ENCODE results near the gene RNF169.

RNF169 gene

GRCh38 chr11:74786574-74786973, 37.9 kb downstream of the RNF169 start:
- H2BK120ac ChIP-seq (ENCODE audit: low read depth, low read length): no peak overlapping the region
- no peak overlapping the region for H3K4me2 ChIP-seq (ENCODE audit: insufficient read depth, low read length, poor library complexity, severe bottlenecking)
- no peak overlapping the region for H3K18ac ChIP-seq (ENCODE audit: low read length)
- H3K79me1 ChIP-seq (ENCODE audit: low read depth, low read length): peaks cover 2% of the 10 kb centered on the region
- no peak overlapping the region for H3K9ac ChIP-seq (ENCODE audit: low read depth, low read length, poor library complexity)
- no peak for DNase-seq (ENCODE audit: low spot score)
- no peak overlapping the region for H3K23ac ChIP-seq (ENCODE audit: low read depth, low read length, poor library complexity)
- no peak overlapping the region for H2BK5ac ChIP-seq (ENCODE audit: low read length)
- H2AK5ac ChIP-seq (ENCODE audit: low read depth, low read length): no peak overlapping the region
- no peak overlapping the region for H3K27ac ChIP-seq (replicated peaks; ENCODE audit: low read length)
- H3K27me3 ChIP-seq (ENCODE audit: control insufficient read depth in 3 of 3, insufficient read depth in 3 of 3, low read depth in 1 of 3, low read length in 3 of 3): no peaks in the 10 kb centered on the region
- no peak overlapping the region for H4K8ac ChIP-seq (ENCODE audit: low read depth, low read length)
- H3K14ac ChIP-seq (ENCODE audit: low read length): no peak overlapping the region
- H4K91ac ChIP-seq (ENCODE audit: low read depth, low read length, poor library complexity): no peak overlapping the region
- no peaks in the 10 kb centered on the region for H3K4me1 ChIP-seq (ENCODE audit: control insufficient read depth in 2 of 2, insufficient read depth in 1 of 2, low read depth in 1 of 2, low read length in 2 of 2)
- no peak overlapping the region for H2BK15ac ChIP-seq (ENCODE audit: low read length)
- peaks cover 10 to 27% of the 10 kb centered on the region in 2 donors for H3K36me3 ChIP-seq (replicated peaks in 1 of 2; ENCODE audit: control insufficient read depth in 2 of 2, insufficient read depth in 2 of 2, low read length in 2 of 2)
- H3K9me3 ChIP-seq (replicated peaks in 1 of 2; ENCODE audit: control insufficient read depth in 2 of 2, insufficient read depth in 1 of 2, low read depth in 1 of 2, low read length in 2 of 2): no peaks in the 10 kb centered on the region
- H2AFZ ChIP-seq (ENCODE audit: low read length): no peak overlapping the region
- no peak overlapping the region for H3K4me3 ChIP-seq (ENCODE audit: low read length in 2 of 2)
- no peak overlapping the region for H3K4ac ChIP-seq (ENCODE audit: low read length)
- H2BK12ac ChIP-seq (ENCODE audit: low read length): no peak overlapping the region

GRCh38 chr11:74791333-74792100, 42.9 kb downstream of the RNF169 start:
- Histone ChIP-seq H3K9ac (ENCODE audit: low read depth, low read length, poor library complexity) (peak overlapping the region; percentile 47), H3K4ac (ENCODE audit: low read length) (no peak overlapping the region), H3K4me2 (ENCODE audit: insufficient read depth, low read length, poor library complexity, severe bottlenecking) (no peak overlapping the region), H2BK12ac (ENCODE audit: low read length) (no peak overlapping the region), H4K8ac (ENCODE audit: low read depth, low read length) (no peak overlapping the region), H2AFZ (ENCODE audit: low read length) (no peak overlapping the region), H3K9me3 (replicated peaks in 1 of 2; ENCODE audit: control insufficient read depth in 2 of 2, insufficient read depth in 1 of 2, low read depth in 1 of 2, low read length in 2 of 2) (no peaks in the 10 kb centered on the region), H3K4me3 (ENCODE audit: low read length in 2 of 2) (no peak overlapping the region), H3K36me3 (replicated peaks in 1 of 2; ENCODE audit: control insufficient read depth in 2 of 2, insufficient read depth in 2 of 2, low read length in 2 of 2) (peaks cover 13 to 60% of the 10 kb centered on the region in 2 donors), H3K14ac (ENCODE audit: low read length) (no peak overlapping the region), H3K23ac (ENCODE audit: low read depth, low read length, poor library complexity) (no peak overlapping the region), H3K18ac (ENCODE audit: low read length) (no peak overlapping the region), H2BK5ac (ENCODE audit: low read length) (no peak overlapping the region), H2AK5ac (ENCODE audit: low read depth, low read length) (no peak overlapping the region), H3K27me3 (ENCODE audit: control insufficient read depth in 3 of 3, insufficient read depth in 3 of 3, low read depth in 1 of 3, low read length in 3 of 3) (no peaks in the 10 kb centered on the region), H3K27ac (replicated peaks; ENCODE audit: low read length) (no peak overlapping the region), H3K4me1 (ENCODE audit: control insufficient read depth in 2 of 2, insufficient read depth in 1 of 2, low read depth in 1 of 2, low read length in 2 of 2) (no peaks in the 10 kb centered on the region), H3K79me1 (ENCODE audit: low read depth, low read length) (peaks cover 2% of the 10 kb centered on the region), H2BK120ac (ENCODE audit: low read depth, low read length) (no peak overlapping the region), H4K91ac (ENCODE audit: low read depth, low read length, poor library complexity) (no peak overlapping the region), H2BK15ac (ENCODE audit: low read length) (no peak overlapping the region)
- no peak for DNase-seq (ENCODE audit: low spot score)
- no CpG with 5 or more reads among the region's 9 CpGs for WGBS, 2 donors (ENCODE audit: extremely low coverage in 2 of 2, insufficient read length in 2 of 2, insufficient replicate concordance in 1 of 2)

- H3K18ac ChIP-seq (ENCODE audit: low read length): no peak overlapping the region
- H3K4me2 ChIP-seq (ENCODE audit: insufficient read depth, low read length, poor library complexity, severe bottlenecking): no peak overlapping the region
- no peaks in the 10 kb centered on the region for H3K4me1 ChIP-seq (ENCODE audit: control insufficient read depth in 2 of 2, insufficient read depth in 1 of 2, low read depth in 1 of 2, low read length in 2 of 2)
- no peak overlapping the region for H4K91ac ChIP-seq (ENCODE audit: low read depth, low read length, poor library complexity)
- H3K9ac ChIP-seq (ENCODE audit: low read depth, low read length, poor library complexity): no peak overlapping the region
- no peaks in the 10 kb centered on the region for H3K9me3 ChIP-seq (replicated peaks in 1 of 2; ENCODE audit: control insufficient read depth in 2 of 2, insufficient read depth in 1 of 2, low read depth in 1 of 2, low read length in 2 of 2)
- no CpG with 5 or more reads among the region's 3 CpGs for WGBS, 2 donors (ENCODE audit: extremely low coverage in 2 of 2, insufficient read length in 2 of 2, insufficient replicate concordance in 1 of 2)
- no peak overlapping the region for H3K14ac ChIP-seq (ENCODE audit: low read length)
- no peak overlapping the region for H3K23ac ChIP-seq (ENCODE audit: low read depth, low read length, poor library complexity)
- no peak overlapping the region for H2BK5ac ChIP-seq (ENCODE audit: low read length)
- no peak overlapping the region for H2BK120ac ChIP-seq (ENCODE audit: low read depth, low read length)
- no peak overlapping the region for H3K4me3 ChIP-seq (ENCODE audit: low read length in 2 of 2)
- H2AK5ac ChIP-seq (ENCODE audit: low read depth, low read length): no peak overlapping the region
- no peaks in the 10 kb centered on the region for H3K79me1 ChIP-seq (ENCODE audit: low read depth, low read length)
- H2BK15ac ChIP-seq (ENCODE audit: low read length): no peak overlapping the region
- H3K27ac ChIP-seq (replicated peaks; ENCODE audit: low read length): no peak overlapping the region
- DNase-seq (ENCODE audit: low spot score): no peak
- H3K36me3 ChIP-seq (replicated peaks in 1 of 2; ENCODE audit: control insufficient read depth in 2 of 2, insufficient read depth in 2 of 2, low read length in 2 of 2): peaks cover 0 to 18% of the 10 kb centered on the region in 2 donors
- H3K27me3 ChIP-seq (ENCODE audit: control insufficient read depth in 3 of 3, insufficient read depth in 3 of 3, low read depth in 1 of 3, low read length in 3 of 3): no peaks in the 10 kb centered on the region
- H2BK12ac ChIP-seq (ENCODE audit: low read length): no peak overlapping the region
- no peak overlapping the region for H2AFZ ChIP-seq (ENCODE audit: low read length)
- no peak overlapping the region for H4K8ac ChIP-seq (ENCODE audit: low read depth, low read length)
- no peak overlapping the region for H3K4ac ChIP-seq (ENCODE audit: low read length)
These were observed 57.6 kb downstream of the RNF169 start for GRCh38 chr11:74806267-74806666.

GRCh38 chr11:74809801-74810200, 61.2 kb downstream of the RNF169 start:
- no peak overlapping the region for H2BK12ac ChIP-seq (ENCODE audit: low read length)
- no peak overlapping the region for H3K4me3 ChIP-seq (ENCODE audit: low read length in 2 of 2)
- no peak overlapping the region for H3K23ac ChIP-seq (ENCODE audit: low read depth, low read length, poor library complexity)
- no peak for DNase-seq (ENCODE audit: low spot score)
- no peaks in the 10 kb centered on the region for H3K9me3 ChIP-seq (replicated peaks in 1 of 2; ENCODE audit: control insufficient read depth in 2 of 2, insufficient read depth in 1 of 2, low read depth in 1 of 2, low read length in 2 of 2)
- no peak overlapping the region for H3K4ac ChIP-seq (ENCODE audit: low read length)
- H4K8ac ChIP-seq (ENCODE audit: low read depth, low read length): no peak overlapping the region
- H4K91ac ChIP-seq (ENCODE audit: low read depth, low read length, poor library complexity): no peak overlapping the region
- no peak overlapping the region for H2BK5ac ChIP-seq (ENCODE audit: low read length)
- no peak overlapping the region for H3K9ac ChIP-seq (ENCODE audit: low read depth, low read length, poor library complexity)
- no peak overlapping the region for H2BK15ac ChIP-seq (ENCODE audit: low read length)
- H2BK120ac ChIP-seq (ENCODE audit: low read depth, low read length): no peak overlapping the region
- H3K27me3 ChIP-seq (ENCODE audit: control insufficient read depth in 3 of 3, insufficient read depth in 3 of 3, low read depth in 1 of 3, low read length in 3 of 3): no peaks in the 10 kb centered on the region
- H2AK5ac ChIP-seq (ENCODE audit: low read depth, low read length): no peak overlapping the region
- H3K18ac ChIP-seq (ENCODE audit: low read length): no peak overlapping the region
- H3K79me1 ChIP-seq (ENCODE audit: low read depth, low read length): no peaks in the 10 kb centered on the region
- H3K27ac ChIP-seq (replicated peaks; ENCODE audit: low read length): no peak overlapping the region
- H3K4me2 ChIP-seq (ENCODE audit: insufficient read depth, low read length, poor library complexity, severe bottlenecking): no peak overlapping the region
- H3K36me3 ChIP-seq (replicated peaks in 1 of 2; ENCODE audit: control insufficient read depth in 2 of 2, insufficient read depth in 2 of 2, low read length in 2 of 2): peaks cover 0 to 31% of the 10 kb centered on the region in 2 donors
- H2AFZ ChIP-seq (ENCODE audit: low read length): no peak overlapping the region
- H3K14ac ChIP-seq (ENCODE audit: low read length): no peak overlapping the region
- no peaks in the 10 kb centered on the region for H3K4me1 ChIP-seq (ENCODE audit: control insufficient read depth in 2 of 2, insufficient read depth in 1 of 2, low read depth in 1 of 2, low read length in 2 of 2)

All from neuronal stem cell (in vitro differentiated cells).